ENCODE results near the gene IL5RA. TPM values are rescaled to one million over a fixed set of nuclear protein-coding genes. Genes with fewer than 3 reads are reported as not detected.

The IL5RA gene
- total and polyA plus RNA-seq, 10 of the 15 experiments (the other 5 are each of a cell fraction or from before 2014, with no cell fraction given): 0.04 to 0.53 (median 0.14) TPM; not detected in 6

GRCh38 chr3:3126477-3127431, 16.6 kb upstream of the IL5RA start, which contains the start of gene TRNT1 (continued):
- no peak for TF ChIP-seq CHD4 (IDR thresholded peaks at IDR 0.05)
- TF ChIP-seq SKIL (IDR thresholded peaks at IDR 0.05; ENCODE audit: low read depth, poor library complexity, severe bottlenecking): no peak
- no peak for TF ChIP-seq JUNB (IDR thresholded peaks at IDR 0.05)
- no peak for TF ChIP-seq ZNF384 (IDR thresholded peaks at IDR 0.05; ENCODE audit: borderline replicate concordance, low read depth, low read length)
- TF ChIP-seq SREBF2 (IDR thresholded peaks at IDR 0.05; ENCODE audit: low read length): no peak
- TF ChIP-seq NFYB (IDR thresholded peaks at IDR 0.05; ENCODE audit: insufficient read depth, low read depth, low read length): peak; percentile 70; the same call in 1 of the 2 replicates
- TF ChIP-seq YBX1 (IDR thresholded peaks at IDR 0.05): no peak
- no peak; the same call in 1 of the 2 replicates for TF ChIP-seq MTA2 (IDR thresholded peaks at IDR 0.05; ENCODE audit: low read depth)
- no peak for TF ChIP-seq REST (IDR thresholded peaks at IDR 0.05; ENCODE audit: low read depth, low read length)
- peak; percentile 89 for TF ChIP-seq IKZF1 (conservative IDR thresholded peaks at IDR 0.05)
- peak; percentile 44; the same call in 1 of the 2 replicates for TF ChIP-seq ZBTB4 (CRISPR knock-in tag; IDR thresholded peaks at IDR 0.05)
- peak; percentile 90; the same call in 1 of the 2 replicates for TF ChIP-seq SMAD5 (IDR thresholded peaks at IDR 0.05; ENCODE audit: low read depth)
- TF ChIP-seq MXI1 (IDR thresholded peaks at IDR 0.05; ENCODE audit: low read depth, low read length): 0 out of 2 replicates have a peak, but pooled peaks have one; percentile 27
- TF ChIP-seq MLLT1 (IDR thresholded peaks at IDR 0.05): 0 out of 2 replicates have a peak, but pooled peaks have one; percentile 82
- TF ChIP-seq BHLHE40 (IDR thresholded peaks at IDR 0.05; ENCODE audit: borderline replicate concordance in 1 of 2, low read depth in 2 of 2, low read length in 1 of 2): peak; percentile 44 to 88
- peak in 1 of 2 experiments; percentile 59; a peak in 1 of 4 replicates for TF ChIP-seq IKZF2 (IDR thresholded peaks at IDR 0.05)
- TF ChIP-seq MEF2A (IDR thresholded peaks at IDR 0.05; ENCODE audit: insufficient read depth, low read depth, low read length): 0 out of 2 replicates have a peak, but pooled peaks have one; percentile 7
- 0 out of 2 replicates have a peak, but pooled peaks have one; percentile 17 for TF ChIP-seq SMARCA5 (IDR thresholded peaks at IDR 0.05)

Measured in GM12878 (cell line).